GM10248 (cell line): ENCODE data around the gene SLX4.

ENCODE experiments used
- CTCF ChIA-PET: fragments of 300-600 bp; sonication (Branson Sonifier 250); formaldehyde crosslinking; extraction: SDS; loops from one replicate; lab custom pipeline; 2021; ENCODE audit warnings: antibody characterized with exemption; lab: Yijun Ruan, JAX
- POLR2A ChIA-PET: fragments of 350-650 bp; sonication (Branson Sonifier 250); formaldehyde crosslinking; extraction: SDS; loops from one replicate; lab custom pipeline; 2020; ENCODE audit warnings: antibody characterized with exemption; lab: Yijun Ruan, JAX
- DNase-seq: peaks from one replicate; pipeline ENCODE4 v3.0.0; 2012; ENCODE audit errors: extremely low spot score
- TF ChIP-seq, protein P1 (sequence below): IDR thresholded peaks from 2 replicates; pipeline ENCODE4 v1.5.1; 2012; ENCODE audit warnings: mild to moderate bottlenecking, low read depth; ENCODE audit errors: extremely low read depth, missing control alignments, control extremely low read depth

The SLX4 gene

DNA sequence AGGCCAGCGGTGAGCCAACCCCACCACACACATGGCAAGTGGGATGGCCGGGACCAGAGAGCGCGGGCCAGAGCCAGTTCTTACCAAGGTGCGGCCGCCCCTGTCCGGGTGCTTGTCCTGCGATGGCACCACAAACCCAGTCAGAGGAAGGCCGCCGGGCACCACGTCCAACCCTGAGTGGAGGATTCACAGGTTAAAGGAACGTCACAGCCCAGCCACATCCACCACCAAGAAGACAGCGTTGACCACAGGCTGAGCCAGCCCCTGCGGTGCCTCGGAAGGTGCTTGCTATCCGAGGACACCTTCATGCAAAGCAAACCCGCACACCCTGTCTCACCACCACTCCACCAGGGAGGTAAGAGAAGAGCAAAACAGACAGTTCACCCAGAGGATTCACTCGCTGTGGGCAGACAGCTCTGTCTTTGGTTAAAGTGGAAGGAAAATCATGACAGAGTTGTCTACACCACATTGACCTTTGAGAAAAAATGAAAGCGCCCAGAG is 15.8 kb downstream of the SLX4 start:
- ChIA-PET POLR2A (no interaction called here), CTCF (no interaction called here)
- TF ChIP-seq, protein P1, sequence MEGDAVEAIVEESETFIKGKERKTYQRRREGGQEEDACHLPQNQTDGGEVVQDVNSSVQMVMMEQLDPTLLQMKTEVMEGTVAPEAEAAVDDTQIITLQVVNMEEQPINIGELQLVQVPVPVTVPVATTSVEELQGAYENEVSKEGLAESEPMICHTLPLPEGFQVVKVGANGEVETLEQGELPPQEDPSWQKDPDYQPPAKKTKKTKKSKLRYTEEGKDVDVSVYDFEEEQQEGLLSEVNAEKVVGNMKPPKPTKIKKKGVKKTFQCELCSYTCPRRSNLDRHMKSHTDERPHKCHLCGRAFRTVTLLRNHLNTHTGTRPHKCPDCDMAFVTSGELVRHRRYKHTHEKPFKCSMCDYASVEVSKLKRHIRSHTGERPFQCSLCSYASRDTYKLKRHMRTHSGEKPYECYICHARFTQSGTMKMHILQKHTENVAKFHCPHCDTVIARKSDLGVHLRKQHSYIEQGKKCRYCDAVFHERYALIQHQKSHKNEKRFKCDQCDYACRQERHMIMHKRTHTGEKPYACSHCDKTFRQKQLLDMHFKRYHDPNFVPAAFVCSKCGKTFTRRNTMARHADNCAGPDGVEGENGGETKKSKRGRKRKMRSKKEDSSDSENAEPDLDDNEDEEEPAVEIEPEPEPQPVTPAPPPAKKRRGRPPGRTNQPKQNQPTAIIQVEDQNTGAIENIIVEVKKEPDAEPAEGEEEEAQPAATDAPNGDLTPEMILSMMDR: no peak
- DNase-seq: no peak

DNA sequence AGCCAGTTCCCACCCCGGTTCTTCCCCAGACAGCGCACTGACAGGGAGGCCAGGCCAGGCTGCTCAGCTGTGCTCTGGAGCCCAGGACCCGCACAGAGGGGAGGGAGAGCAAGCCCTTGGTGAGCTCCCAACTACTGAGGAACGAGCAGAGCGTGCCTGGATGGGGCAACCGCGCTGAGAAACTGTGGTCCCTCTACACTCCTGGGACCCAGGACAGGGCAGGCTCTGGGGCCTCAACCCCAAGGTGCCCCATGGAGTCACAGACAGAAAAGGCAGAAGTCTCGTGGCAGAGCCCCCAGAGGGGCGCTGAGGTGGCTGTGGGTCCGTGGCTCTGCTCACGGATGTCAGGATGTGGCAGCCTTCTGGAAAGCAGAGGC is 16.3 kb downstream of the SLX4 start:
- TF ChIP-seq, protein P1: no peak
- ChIA-PET POLR2A (no interaction called here), CTCF (no interaction called here)
- peak; percentile 11 for DNase-seq

DNA sequence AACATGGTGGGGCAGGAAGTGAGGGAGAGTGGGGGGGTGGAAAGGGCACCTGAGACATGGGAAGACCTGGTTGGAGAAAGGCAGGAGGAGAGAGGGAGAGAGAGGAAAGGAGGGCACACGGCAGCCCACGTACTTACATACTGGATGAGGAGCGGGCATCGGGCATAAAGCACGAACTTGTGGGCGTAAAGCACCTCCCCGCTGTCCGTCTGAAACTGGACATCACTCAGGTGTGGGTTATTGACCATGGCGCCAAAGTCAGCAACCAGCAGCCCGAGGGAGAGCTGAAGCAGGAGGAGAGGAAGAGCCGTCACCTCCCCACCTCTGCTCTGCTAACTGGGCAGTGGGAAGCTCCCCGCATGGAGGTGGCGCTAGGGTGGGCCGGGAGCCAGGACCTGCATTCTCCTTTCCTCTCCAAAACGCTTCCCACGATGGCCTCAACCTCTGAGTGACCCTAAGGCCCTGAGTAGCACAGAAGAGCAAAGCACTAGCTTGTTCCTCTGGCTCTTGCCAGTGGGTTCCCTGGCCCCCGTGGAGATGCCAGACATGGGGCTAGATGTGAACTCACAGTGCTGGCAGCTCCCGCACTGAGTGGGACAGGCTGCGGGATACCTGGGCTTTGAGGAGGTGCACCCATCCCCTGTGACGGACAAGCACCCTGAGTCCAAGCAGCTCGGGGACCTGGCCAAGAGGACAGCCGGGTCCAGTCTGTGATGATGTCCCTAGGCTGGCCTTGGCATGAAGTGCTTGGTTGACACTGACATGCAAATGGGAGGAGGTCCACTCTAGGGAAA is 16.9 kb downstream of the SLX4 start:
- CTCF ChIA-PET: interaction anchor here (1.6 kb wide), 1 partner anchor 10 kb away, joined by 3 read pairs; no protein-coding TSS in a partner anchor

DNA sequence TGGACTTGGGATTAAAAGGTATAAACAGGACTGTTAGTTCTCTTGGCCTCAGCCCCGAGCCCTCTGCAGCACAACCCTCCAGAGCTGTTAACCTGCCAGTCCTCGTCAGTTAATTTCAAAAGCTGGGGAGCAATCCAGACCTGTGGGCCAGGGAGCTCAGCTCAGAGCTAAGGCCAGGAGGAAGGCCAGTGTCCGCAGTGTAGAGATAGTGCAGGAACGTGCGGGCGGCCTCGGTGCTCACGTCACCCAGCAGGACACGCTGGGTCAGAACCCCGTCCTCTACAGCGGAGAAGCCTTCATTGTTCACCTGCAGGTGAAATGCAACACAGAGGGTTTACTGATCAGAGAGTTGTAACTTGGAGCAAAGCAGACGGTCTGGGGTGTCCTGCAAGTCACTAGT is 18.8 kb downstream of the SLX4 start:
- TF ChIP-seq, protein P1: no peak
- CTCF ChIA-PET: no interaction called here
- no peak for DNase-seq
- POLR2A ChIA-PET: no interaction called here

More for the DNA sequence above, 16.9 kb downstream of the SLX4 start:
- TF ChIP-seq, protein P1: no peak
- no peak for DNase-seq
- POLR2A ChIA-PET: interaction anchor here (0.5 kb wide), 1 partner anchor 10 kb away, joined by 5 read pairs; no protein-coding TSS in a partner anchor

DNA sequence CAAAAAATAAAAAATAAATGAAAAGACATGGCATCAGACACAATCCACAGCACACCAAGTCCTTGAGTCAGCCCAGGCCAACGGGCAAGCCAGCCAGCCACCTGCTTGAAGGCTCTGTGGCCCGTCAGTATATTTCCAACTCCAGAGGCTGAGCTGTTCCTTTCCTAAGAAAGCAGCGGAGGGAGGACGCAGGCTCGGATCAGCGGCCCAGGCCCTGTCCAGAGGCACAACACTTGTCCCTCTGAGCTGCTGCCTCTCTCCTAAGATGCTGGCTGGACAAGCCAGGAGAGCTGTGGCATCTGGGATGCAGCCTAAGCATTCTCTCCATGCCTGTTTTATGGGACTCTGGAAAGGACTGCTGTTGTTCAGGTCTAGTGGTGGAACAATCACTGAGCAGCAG is 19.4 kb downstream of the SLX4 start:
- no peak for DNase-seq
- TF ChIP-seq, protein P1: no peak
- ChIA-PET POLR2A (no interaction called here), CTCF (interaction anchor here (2.5 kb wide), 1 partner anchor 8 kb away, joined by 7 read pairs; no protein-coding TSS in a partner anchor)

DNA sequence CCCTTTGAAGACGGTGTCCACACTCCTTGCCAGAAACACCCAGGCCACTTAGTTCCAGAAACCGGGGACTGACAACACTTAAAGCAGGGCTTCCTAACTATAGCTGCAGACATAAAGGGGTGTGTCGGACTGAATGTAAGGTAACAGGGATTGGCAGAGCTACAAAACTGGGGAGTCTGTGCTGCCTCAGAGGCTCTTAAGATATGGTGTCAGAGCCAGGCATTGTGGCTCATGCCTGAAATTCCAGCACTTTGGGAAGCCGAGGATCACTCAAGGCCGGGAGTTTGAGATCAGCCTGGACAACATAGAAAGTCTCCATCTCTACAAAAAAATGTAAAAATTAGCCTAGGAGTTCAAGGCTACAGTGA is 20.0 kb downstream of the SLX4 start:
- TF ChIP-seq, protein P1: no peak
- ChIA-PET POLR2A (no interaction called here), CTCF (interaction anchor here (2.0 to 2.5 kb wide), 2 partner anchors 9 to 15 kb away, joined by 5 to 7 read pairs; no protein-coding TSS in a partner anchor)
- DNase-seq: no peak
